Measurements from ENCODE around the gene TMEM259. TPM values are rescaled to one million over a fixed set of nuclear protein-coding genes. Genes with fewer than 3 reads are reported as not detected.

Gene TMEM259
- total RNA-seq, 1 donor from 2014 or later: 157 TPM

- no peak for TF ChIP-seq CTCF (IDR thresholded peaks at IDR 0.05)
- Mint-ChIP-seq H3K4me1 (ENCODE audit: unreplicated experiment) (no peaks in the 10 kb centered on the region), H3K27me3 (ENCODE audit: unreplicated experiment) (no peaks in the 10 kb centered on the region), H3K9me3 (ENCODE audit: unreplicated experiment) (peaks cover 4% of the 10 kb centered on the region), H3K27ac (ENCODE audit: unreplicated experiment) (no peak overlapping the region), H3K36me3 (ENCODE audit: unreplicated experiment) (peaks cover 26% of the 10 kb centered on the region), H3K4me3 (ENCODE audit: unreplicated experiment) (no peak overlapping the region)
- no peak for DNase-seq (ENCODE audit: extremely low spot score, unreplicated experiment)
Measured at GRCh38 chr19:972281-972680, 48.6 kb downstream of the TMEM259 start.

GRCh38 chr19:971795-972194 is 49.1 kb downstream of the TMEM259 start:
- no peak overlapping the region for H3K4me3 Mint-ChIP-seq (ENCODE audit: unreplicated experiment)
- peaks cover 4% of the 10 kb centered on the region for H3K9me3 Mint-ChIP-seq (ENCODE audit: unreplicated experiment)
- no peaks in the 10 kb centered on the region for H3K27me3 Mint-ChIP-seq (ENCODE audit: unreplicated experiment)
- peaks cover 28% of the 10 kb centered on the region for H3K36me3 Mint-ChIP-seq (ENCODE audit: unreplicated experiment)
- DNase-seq (ENCODE audit: extremely low spot score, unreplicated experiment): no peak
- H3K4me1 Mint-ChIP-seq (ENCODE audit: unreplicated experiment): no peaks in the 10 kb centered on the region
- H3K27ac Mint-ChIP-seq (ENCODE audit: unreplicated experiment): no peak overlapping the region
- no peak for TF ChIP-seq CTCF (IDR thresholded peaks at IDR 0.05)

- H3K36me3 Mint-ChIP-seq (ENCODE audit: unreplicated experiment): peaks cover 32% of the 10 kb centered on the region
- peak; percentile 64 for TF ChIP-seq CTCF (IDR thresholded peaks at IDR 0.05)
- no peaks in the 10 kb centered on the region for H3K4me1 Mint-ChIP-seq (ENCODE audit: unreplicated experiment)
- DNase-seq (ENCODE audit: extremely low spot score, unreplicated experiment): no peak
- no peak overlapping the region for H3K27ac Mint-ChIP-seq (ENCODE audit: unreplicated experiment)
- H3K9me3 Mint-ChIP-seq (ENCODE audit: unreplicated experiment): peaks cover 4% of the 10 kb centered on the region
- no peaks in the 10 kb centered on the region for H3K27me3 Mint-ChIP-seq (ENCODE audit: unreplicated experiment)
- no peak overlapping the region for H3K4me3 Mint-ChIP-seq (ENCODE audit: unreplicated experiment)
Measured at GRCh38 chr19:970695-971094, 50.2 kb downstream of the TMEM259 start.

- peaks cover 18% of the 10 kb centered on the region for H3K4me1 Mint-ChIP-seq (ENCODE audit: unreplicated experiment)
- H3K27ac Mint-ChIP-seq (ENCODE audit: unreplicated experiment): no peak overlapping the region
- peaks cover 32% of the 10 kb centered on the region for H3K36me3 Mint-ChIP-seq (ENCODE audit: unreplicated experiment)
- H3K4me3 Mint-ChIP-seq (ENCODE audit: unreplicated experiment): no peak overlapping the region
- no peak for DNase-seq (ENCODE audit: extremely low spot score, unreplicated experiment)
- H3K27me3 Mint-ChIP-seq (ENCODE audit: unreplicated experiment): no peaks in the 10 kb centered on the region
- H3K9me3 Mint-ChIP-seq (ENCODE audit: unreplicated experiment): peaks cover 4% of the 10 kb centered on the region
- TF ChIP-seq CTCF (IDR thresholded peaks at IDR 0.05): no peak
Measured at GRCh38 chr19:966485-967088, 54.3 kb downstream of the TMEM259 start.

- Mint-ChIP-seq H3K9me3 (ENCODE audit: unreplicated experiment) (no peaks in the 10 kb centered on the region), H3K27ac (ENCODE audit: unreplicated experiment) (no peak overlapping the region), H3K4me3 (ENCODE audit: unreplicated experiment) (no peak overlapping the region)
Measured at GRCh38 chr19:964761-965694, 55.9 kb downstream of the TMEM259 start.

More at GRCh38 chr19:964761-965694, 55.9 kb downstream of the TMEM259 start:
- Mint-ChIP-seq H3K27me3 (ENCODE audit: unreplicated experiment) (no peaks in the 10 kb centered on the region), H3K36me3 (ENCODE audit: unreplicated experiment) (peaks cover 23% of the 10 kb centered on the region), H3K4me1 (ENCODE audit: unreplicated experiment) (peaks cover 20% of the 10 kb centered on the region)
- no peak for TF ChIP-seq CTCF (IDR thresholded peaks at IDR 0.05)
- DNase-seq (ENCODE audit: extremely low spot score, unreplicated experiment): no peak
